Natural killer cell (primary cell): ENCODE measurements around the gene PRKAG2. TPM values are rescaled to one million over a fixed set of nuclear protein-coding genes. Genes with fewer than 3 reads are reported as not detected.
"Not testable (repeated sequence)": the region's sequence is repeated elsewhere in the genome, so short reads cannot be mapped to it uniquely, and the experiment has no call there.

Source experiments
- ATAC-seq, 3 donors: fragments of 150-1000 bp in 2 of 3; fragments of 200-7000 bp in 1 of 3; cut with Tn5 transposase; 1 replicate in 1 of 3; 2 replicates in 2 of 3; pipeline ENCODE4 v1.10.0; 2021; ENCODE audit warnings: mild to moderate bottlenecking in 2 of 3, moderate library complexity in 2 of 3
- DNase-seq, 2 donors: peaks; one replicate each; pipeline versions ENCODE4 v3.0.0 to v3.0.0-alpha.2; 2013 to 2021; ENCODE audit warnings: mixed read lengths in 1 of 2
- H3K27ac ChIP-seq: one replicate; pipeline ENCODE4 v1.5.1; 2013; ENCODE audit warnings: mild to moderate bottlenecking, low read length
- H3K27me3 ChIP-seq: one replicate; pipeline ENCODE4 v1.6.1; 2013; ENCODE audit warnings: low read length; ENCODE audit not compliant: control insufficient read depth, insufficient read depth
- H3K36me3 ChIP-seq: one replicate; pipeline ENCODE4 v1.6.1; 2013; ENCODE audit warnings: low read length; ENCODE audit not compliant: control insufficient read depth, insufficient read depth
- H3K4me1 ChIP-seq: one replicate; pipeline ENCODE4 v1.6.1; 2013; ENCODE audit warnings: low read length; ENCODE audit not compliant: control insufficient read depth, insufficient read depth
- H3K4me3 ChIP-seq: one replicate; pipeline ENCODE4 v1.5.1; 2013; ENCODE audit warnings: low read length
- H3K9me3 ChIP-seq: one replicate; pipeline ENCODE4 v1.6.1; 2013; ENCODE audit warnings: low read length; ENCODE audit not compliant: control insufficient read depth, insufficient read depth
- H3K27ac Mint-ChIP-seq, 2 donors: one replicate each; pipeline ENCODE4 v1.8.0; 2022; ENCODE audit warnings: mild to moderate bottlenecking in 2 of 2, mixed read lengths in 2 of 2, moderate library complexity in 1 of 2
- H3K27me3 Mint-ChIP-seq, 2 donors: one replicate each; pipeline ENCODE4 v1.8.0; 2022; ENCODE audit warnings: low read depth in 2 of 2, mixed read lengths in 2 of 2
- H3K36me3 Mint-ChIP-seq: one replicate; pipeline ENCODE4 v1.8.0; 2022; ENCODE audit warnings: mixed read lengths
- H3K4me1 Mint-ChIP-seq, 2 donors: one replicate each; pipeline ENCODE4 v1.8.0; 2022; ENCODE audit warnings: mixed read lengths in 2 of 2
- H3K4me3 Mint-ChIP-seq: one replicate; pipeline ENCODE4 v1.8.0; 2022; ENCODE audit warnings: mild to moderate bottlenecking, moderate library complexity, mixed read lengths
- H3K9me3 Mint-ChIP-seq, 2 donors: one replicate each; pipeline ENCODE4 v1.8.0; 2022; ENCODE audit warnings: mixed read lengths in 2 of 2
- CTCF ChIP-seq: fragments of 200-600 bp; IDR thresholded peaks from one replicate; pipeline ENCODE4 v1.8.0; 2022; ENCODE audit warnings: antibody characterized with exemption
- WGBS: methylation state at CpG from one replicate; pipeline ENCODE4 v1.1.7; 2013; ENCODE audit warnings: missing lambda C conversion rate; ENCODE audit not compliant: insufficient coverage; 5-methylcytosine and 5-hydroxymethylcytosine counted together
- intact Hi-C: fragments of 100-400 bp; cut with micrococcal nuclease; formaldehyde crosslinking; loops from one replicate; pipeline ENCODE4 v1.14.2; 2022
- total RNA-seq, 4 donors: library from RNA; stranded (reverse); fragments of 120-200 nt in 1 of 4; gene quantifications; one replicate each; pipeline versions ENCODE4 v1.2.3 to v1.2.4, GENCODE V29; 2013 to 2022

The PRKAG2 gene
- total RNA-seq, 3 donors from 2014 or later (not counting 1 experiment from before 2014, with no cell fraction given), result 42.6 to 66.5 (median 64.4) TPM

- no peak overlapping the region for H3K4me3 Mint-ChIP-seq
- Histone ChIP-seq H3K9me3 (no peaks in the 10 kb centered on the region), H3K27me3 (no peaks in the 10 kb centered on the region), H3K4me1 (peaks cover 31% of the 10 kb centered on the region), H3K36me3 (no peaks in the 10 kb centered on the region), H3K4me3 (no peak overlapping the region), H3K27ac (no peak overlapping the region)
- H3K9me3 Mint-ChIP-seq, result no peaks in the 10 kb centered on the region
- DNase-seq, result no peak
- intact Hi-C loops, result no loop called here
- peak overlapping the region in 1 of 2 donors; percentile 82 for H3K27ac Mint-ChIP-seq
- no peak for ATAC-seq
- TF ChIP-seq CTCF, result no peak
- H3K36me3 Mint-ChIP-seq, result no peaks in the 10 kb centered on the region
- WGBS, result 92% methylated on average over 10 of the region's 10 CpGs
- peaks cover 12 to 34% of the 10 kb centered on the region in 2 donors for H3K4me1 Mint-ChIP-seq
- no peaks in the 10 kb centered on the region for H3K27me3 Mint-ChIP-seq
Observed at GRCh38 chr7:151798851-151799448, 78.0 kb downstream of the PRKAG2 start.

- WGBS, result 87% methylated on average over 11 of the region's 11 CpGs
- H3K4me1 Mint-ChIP-seq, result peaks cover 12 to 34% of the 10 kb centered on the region in 2 donors
- ATAC-seq, H3K27me3 ChIP-seq, H3K9me3 ChIP-seq, H3K27me3 Mint-ChIP-seq, H3K36me3 Mint-ChIP-seq, H3K9me3 Mint-ChIP-seq, H3K36me3 ChIP-seq, H3K4me3 ChIP-seq, intact Hi-C loops, DNase-seq: not testable (repeated sequence)
- H3K4me3 Mint-ChIP-seq, result peak overlapping the region; percentile 28
- H3K4me1 ChIP-seq, result peaks cover 31% of the 10 kb centered on the region
- H3K27ac Mint-ChIP-seq, result peak overlapping the region; percentile 36 to 82
- H3K27ac ChIP-seq, result peak overlapping the region; percentile 34
Observed at GRCh38 chr7:151797667-151798307, 79.1 kb downstream of the PRKAG2 start.

GRCh38 chr7:151796871-151797537, 79.9 kb downstream of the PRKAG2 start:
- peak overlapping the region; percentile 36 to 82 for H3K27ac Mint-ChIP-seq

More at GRCh38 chr7:151796871-151797537, 79.9 kb downstream of the PRKAG2 start:
- no peaks in the 10 kb centered on the region for H3K36me3 ChIP-seq
- Mint-ChIP-seq H3K4me1 (peaks cover 12 to 31% of the 10 kb centered on the region in 2 donors), H3K4me3 (peak overlapping the region; percentile 28), H3K36me3 (no peaks in the 10 kb centered on the region), H3K9me3 (no peaks in the 10 kb centered on the region), H3K27me3 (no peaks in the 10 kb centered on the region)
- no peak overlapping the region for H3K4me3 ChIP-seq
- TF ChIP-seq CTCF, result no peak
- H3K4me1 ChIP-seq, result peaks cover 31% of the 10 kb centered on the region
- 46% methylated on average over 13 of the region's 17 CpGs for WGBS
- H3K27me3 ChIP-seq, result no peaks in the 10 kb centered on the region
- H3K27ac ChIP-seq, result peak overlapping the region; percentile 34
- ATAC-seq, result peak in 2 of 3 donors; percentile 66 to 68
- intact Hi-C loops, result no loop called here
- no peaks in the 10 kb centered on the region for H3K9me3 ChIP-seq
- no peak for DNase-seq
